ENCODE results near the gene VSX1.

VSX1 gene

DNA sequence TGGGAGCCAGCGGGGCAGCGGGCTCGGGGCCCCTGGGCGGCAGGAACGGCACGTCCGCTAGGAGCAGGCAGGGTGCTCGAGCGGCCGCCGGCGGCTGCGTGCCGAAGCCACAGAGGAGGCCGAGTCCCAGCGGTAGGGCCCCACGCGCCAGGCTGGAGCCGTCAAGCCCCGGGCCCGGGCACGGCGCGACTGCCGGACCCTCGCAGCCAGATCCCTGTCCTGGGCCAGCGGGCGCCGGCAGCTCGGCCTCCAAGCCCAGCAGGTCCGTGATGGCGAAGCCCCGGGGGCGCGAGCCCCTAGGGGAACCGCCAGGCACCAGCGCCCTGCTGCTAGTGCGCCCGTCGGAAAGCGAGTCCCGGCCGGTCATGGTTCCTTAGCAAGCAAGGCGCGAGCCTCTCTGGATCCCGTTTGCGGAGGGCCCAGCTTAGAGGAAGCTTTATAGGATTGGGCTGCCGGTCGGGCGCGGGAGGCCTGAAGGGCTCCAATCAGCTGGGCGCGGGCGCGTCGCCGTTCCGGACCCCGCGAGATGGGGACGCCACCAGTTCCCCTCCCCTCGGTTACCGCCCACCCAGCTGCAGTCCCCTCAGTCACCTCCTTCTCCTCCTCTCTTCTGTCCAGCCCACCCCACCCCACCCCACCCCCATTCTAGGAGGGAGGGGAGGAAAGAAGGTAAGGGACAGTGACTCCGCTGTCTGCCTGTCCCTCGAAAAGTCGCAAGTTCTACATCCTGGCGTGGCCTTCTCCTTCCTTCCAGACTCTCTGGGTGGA, at the start of gene VSX1:
VSX1 (minus strand) TSS at position 412 of the 768 bp plus-strand sequence; CDS start at position 367, 45 bp downstream.
- no peak for DNase-seq

DNA sequence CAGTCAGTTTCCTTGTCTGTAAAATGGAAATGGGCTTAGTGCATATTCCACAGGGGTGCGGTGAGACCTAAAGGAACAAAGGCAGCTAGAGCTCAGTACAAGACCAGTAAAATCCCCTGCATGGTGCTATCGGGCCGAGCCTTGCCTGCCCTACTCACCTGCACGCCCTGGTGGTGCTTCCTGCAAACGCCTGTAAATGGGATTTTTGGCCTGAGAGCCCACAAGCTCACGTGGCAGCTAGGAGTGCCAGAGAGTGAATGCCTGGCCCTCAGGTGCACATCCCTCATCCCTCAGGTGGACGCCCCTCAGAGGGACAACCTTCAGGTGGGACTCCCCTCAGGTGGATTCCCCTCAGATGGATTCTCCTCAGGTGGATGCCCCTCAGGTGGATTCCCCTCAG, 48.0 kb upstream of the VSX1 start:
- no peak for DNase-seq

DNA sequence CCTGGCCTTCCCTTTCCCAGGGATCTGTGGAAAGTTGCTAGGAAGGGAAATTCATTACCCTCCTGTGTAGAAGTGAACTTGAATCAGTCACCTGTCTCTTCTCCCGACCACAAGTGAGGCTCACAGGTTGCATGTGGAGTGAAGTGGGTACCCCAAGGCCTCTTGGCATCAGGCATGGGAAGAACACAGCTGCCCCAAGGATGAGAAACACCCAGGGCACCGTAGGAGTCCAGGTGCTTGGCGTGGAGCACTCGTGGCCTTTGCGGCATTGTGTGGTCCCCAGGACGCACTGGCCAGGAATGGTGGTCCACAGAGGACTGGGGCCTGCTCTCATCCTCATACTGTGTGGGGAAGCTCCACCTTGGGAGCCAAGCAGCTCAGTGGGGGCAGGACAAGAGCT, 47.5 kb upstream of the VSX1 start:
- DNase-seq: no peak

DNA sequence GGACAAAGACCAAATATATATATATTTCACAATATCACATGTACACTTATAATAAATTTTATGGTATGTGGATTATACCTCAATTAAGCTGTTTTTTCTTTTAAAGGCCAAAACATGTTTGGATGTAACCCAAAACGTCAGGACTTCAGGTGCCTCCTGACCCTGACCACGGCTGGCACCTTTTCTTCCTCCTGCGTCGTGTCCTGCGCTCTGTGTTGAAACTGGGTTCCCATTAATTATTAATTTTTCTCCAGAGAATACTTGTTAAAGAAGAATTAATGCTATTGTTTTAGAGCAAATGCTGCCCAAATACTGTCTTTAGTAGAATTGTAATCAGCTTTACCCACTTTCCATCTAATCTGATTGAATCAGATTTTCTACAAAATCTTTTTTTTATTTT, 46.7 kb upstream of the VSX1 start:
- no peak for DNase-seq

DNA sequence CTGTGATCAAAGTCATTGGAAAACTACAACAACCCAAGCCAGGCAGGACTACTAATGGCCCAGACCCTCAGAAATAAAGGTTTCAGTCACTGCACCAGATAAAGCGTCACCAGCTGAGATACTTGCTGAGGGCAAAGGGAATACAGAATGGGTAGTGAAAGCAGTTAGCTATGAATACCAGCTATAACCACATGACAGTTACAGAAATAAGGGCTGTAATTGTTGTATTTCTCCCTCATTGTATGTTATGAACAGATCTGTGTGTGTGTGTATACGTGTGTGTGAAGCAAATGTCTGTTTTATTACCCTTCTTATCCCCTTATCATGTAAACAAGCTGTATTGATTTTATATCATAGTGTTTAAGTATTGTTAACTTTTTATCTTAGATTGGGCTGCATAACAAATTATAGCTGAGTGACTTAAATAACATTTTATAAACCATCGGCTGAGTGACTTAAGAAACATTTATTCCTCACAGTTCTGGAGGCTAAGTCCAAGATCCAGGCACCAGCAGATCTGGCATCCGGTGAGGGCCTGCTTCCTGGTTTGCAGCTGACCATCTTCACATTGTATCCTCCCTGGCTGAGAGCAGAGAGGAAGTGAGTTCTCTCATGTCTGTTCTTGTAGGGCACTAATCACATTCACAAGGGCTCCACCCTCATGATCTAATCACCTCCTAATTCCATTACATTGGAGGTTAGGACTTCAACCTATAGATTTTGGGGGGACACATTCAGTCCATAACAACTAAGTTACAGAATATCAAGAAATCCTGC, 46.0 kb upstream of the VSX1 start:
- DNase-seq: peak; percentile 6

DNA sequence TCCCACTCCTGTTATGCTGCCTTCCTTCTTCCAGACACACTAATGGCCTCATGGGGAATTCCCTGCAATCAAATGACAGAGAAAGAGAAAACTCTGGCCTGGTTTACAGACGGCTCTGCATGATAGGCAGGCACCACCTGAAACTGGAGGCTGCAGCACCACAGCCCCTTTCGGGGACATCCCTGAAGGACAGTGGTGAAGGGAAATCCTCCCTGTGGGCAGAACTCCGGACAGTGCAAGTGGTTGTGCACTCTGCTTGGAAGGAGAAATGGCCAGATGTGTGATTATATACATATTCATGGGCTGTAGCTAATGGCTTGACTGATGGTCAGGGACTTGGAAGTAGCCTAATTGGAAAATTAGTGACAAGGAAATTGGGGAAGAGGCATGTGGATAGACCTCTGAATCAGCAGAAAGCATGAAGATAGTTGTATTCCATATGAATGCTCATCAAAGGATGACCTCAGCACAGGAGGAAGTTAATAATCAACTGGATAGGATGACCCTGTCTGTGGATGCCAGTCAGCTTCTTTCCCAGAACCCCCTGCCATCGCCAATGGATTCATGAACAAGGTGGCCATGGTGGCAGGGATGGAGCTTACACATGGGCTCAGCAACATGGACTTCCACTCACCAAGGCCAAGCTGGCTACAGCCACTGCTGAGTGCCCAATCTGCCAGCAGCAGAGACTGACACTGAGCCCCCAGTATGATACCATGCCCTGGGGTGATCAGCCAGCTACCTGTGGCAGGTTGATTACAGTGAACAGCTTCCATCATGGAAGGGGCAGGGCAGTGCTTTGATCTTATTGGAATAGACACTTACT, 44.5 kb upstream of the VSX1 start:
- no peak for DNase-seq

DNA sequence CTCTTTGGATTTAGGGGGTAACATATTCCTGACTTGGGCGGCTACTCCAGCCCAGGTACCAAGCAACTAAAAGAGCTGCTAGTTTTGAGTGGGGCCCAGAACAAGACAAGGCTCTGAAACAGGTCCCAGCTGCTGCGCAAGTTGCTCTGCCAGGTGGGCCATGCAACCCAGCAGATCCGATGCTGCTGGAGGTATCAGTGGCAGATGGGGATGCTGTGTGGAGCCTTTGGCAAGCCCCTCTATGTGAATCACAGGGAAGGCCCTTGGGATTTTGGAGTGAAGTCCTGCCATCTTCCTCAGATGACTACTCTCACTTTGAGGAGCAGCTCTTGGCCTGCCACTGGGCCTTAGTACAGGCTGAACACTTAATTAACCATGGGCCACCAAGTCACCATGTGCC, 43.7 kb upstream of the VSX1 start:
- no peak for DNase-seq

DNA sequence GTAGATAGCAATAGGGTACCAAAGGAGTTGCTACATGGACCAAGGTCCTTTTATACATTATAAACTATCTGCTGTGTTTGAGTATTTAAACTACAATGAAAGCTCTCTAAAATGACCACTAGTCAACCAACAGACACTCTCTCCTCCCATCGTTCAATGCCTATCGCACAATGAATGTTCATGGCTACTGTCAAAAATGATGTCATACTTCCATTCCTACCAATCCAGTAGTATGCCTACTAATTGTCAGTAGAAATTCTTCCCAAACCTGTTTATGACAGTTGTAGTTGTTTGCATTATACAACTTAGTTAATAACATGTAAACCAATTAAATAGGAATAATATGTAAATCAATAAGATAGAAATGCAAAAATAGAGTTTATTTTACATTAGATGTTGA, 39.0 kb upstream of the VSX1 start:
- no peak for DNase-seq

DNA sequence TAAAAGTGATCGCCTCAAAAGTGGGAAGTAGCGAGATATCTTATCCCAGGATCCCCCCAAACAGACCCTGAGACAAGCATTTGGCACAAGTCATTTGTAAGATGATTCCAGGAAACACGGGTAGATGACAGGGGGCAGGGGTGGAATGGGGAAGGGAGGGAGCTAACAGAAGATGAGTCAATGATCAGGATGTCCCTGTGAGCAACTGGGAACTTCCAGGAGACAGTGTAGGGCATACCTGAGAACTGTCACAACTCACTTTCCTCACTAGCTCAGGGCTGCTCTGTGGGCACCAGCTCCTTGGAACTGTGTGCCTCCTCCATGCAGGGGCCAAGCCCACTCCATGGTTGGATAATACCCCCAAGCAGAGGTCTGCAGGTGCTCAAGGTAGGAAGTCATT, 38.5 kb upstream of the VSX1 start:
- no peak for DNase-seq

DNA sequence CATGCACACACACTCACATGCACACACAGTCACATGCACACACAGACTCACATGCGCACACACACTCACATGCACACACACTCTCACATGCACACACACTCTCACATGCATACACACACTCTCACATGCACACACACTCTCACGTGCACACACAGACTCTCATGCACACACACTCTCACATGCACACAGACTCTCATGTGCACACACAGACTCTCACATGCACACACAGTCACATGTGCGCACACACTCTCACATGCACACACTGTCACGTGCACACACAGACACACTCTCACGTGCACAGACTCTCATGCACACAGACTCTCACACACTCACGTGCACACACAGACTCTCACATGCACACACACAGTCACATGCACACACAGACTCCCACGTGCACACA, 36.6 kb upstream of the VSX1 start:
- no peak for DNase-seq

DNA sequence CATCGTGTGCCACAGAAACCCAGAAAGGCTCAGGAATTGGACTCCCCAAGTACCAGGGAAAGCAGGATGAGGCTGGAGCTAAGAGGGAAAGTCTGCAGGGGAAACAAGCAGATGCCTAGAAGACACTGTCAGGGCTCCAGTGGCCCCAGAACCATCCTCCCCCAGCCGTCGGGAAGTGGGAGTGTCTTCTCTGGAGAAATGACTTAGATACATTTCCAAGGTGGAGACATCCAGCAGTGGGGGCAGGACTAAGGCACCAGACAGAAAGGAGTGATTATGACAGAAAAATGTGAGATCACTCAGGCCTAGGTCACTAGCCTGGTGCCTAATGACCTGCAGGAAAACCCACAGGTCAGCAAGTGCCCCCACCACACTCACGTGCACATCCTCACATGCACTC, 36.0 kb upstream of the VSX1 start:
- DNase-seq: no peak

DNA sequence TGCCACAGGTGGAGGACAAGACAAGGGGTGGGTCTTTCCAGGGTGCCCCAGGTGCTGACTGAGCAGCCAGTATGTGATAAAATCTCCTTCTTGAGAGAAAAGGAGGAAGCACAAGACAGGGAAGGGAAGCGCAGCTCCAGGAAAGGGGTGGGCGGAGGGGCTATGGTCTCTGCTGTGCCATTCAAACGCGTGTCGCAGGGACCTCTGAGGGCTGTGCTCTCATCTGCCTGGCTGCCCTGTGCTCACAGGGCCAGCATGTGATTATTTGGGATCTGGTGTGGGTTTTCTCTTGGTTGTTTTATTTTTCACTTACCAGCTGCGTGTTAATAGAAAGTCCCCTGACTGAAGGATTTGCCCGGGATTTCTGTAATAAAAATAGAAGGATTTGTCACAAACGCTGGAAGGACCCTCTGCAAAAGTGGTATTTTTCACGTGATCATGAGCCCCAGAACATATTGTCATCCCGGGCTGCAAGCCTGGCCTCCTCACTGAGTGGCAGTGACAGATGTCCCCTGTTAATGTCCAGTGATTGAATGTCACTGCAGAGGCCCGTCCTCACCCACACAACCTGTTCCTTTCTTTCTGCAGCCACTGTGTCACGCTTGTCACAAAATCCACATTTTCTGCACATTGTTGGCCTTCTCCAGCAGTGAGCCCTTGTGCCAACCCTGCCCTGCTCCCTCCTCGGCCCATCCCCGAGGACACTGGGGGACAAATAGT, 35.0 kb upstream of the VSX1 start:
- DNase-seq: no peak

DNA sequence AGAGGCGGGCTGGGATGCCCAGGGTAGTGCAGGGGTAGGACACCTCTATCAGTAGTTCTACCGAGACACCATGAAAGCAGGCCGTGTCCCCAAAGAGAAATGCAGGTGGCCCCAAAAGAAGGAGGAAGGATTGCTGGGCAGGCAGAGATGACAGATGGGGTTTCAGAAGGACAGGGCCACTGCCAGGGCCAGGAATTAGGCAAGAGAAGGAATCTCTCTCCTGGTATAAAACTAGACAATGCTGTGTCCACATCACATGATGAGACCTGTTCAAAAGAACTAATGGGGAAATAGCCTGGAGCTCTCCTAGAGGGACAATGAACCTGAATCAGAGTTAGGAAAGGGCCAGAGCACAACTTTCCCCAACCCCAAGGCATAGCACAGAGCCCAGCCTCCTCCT, 21.6 kb upstream of the VSX1 start:
- DNase-seq: no peak

DNA sequence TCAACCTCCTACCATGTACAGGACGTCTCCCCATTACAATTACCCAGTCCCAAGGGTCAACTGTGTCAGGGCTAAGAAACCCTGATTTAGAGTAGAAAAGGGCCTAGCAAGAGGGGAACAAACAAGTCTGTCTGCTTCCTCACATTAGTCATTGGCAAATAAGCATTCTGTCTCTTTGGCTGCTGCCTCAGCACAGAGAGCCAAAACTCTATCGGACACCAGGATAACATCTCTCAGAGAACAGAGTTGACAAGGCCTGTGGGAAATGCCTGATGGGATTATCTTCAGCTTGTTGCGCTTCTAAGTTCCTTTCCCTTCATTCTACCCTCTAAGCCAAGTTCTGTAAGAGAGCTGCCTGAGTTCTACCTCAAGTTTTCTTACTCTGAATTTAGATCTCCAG, 19.0 kb upstream of the VSX1 start:
- no peak for DNase-seq

DNA sequence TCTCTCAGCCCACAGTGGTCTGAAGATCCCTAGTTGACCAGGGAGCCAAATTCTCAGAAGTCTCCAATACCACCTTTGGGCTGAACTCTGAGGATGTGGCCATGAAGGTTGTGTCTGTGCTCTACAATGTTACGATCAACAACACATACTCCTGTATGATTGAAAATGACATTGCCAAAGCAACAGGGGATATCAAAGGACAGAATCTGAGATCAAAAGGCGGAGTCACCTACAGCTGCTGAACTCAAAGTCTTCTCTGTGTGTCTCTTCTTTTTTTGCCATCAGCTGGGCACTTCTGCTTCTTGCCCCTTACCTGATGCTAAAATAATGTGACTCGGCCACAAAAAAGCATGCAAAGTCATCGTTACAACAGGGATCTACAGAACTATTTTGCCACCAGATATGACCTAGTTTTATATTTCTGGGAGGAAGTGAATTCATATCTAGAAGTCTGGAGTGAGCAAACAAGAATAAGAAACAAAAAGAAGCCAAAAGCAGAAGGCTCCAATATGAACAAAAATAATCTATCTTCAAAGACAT, 17.7 kb upstream of the VSX1 start:
- DNase-seq: no peak

DNA sequence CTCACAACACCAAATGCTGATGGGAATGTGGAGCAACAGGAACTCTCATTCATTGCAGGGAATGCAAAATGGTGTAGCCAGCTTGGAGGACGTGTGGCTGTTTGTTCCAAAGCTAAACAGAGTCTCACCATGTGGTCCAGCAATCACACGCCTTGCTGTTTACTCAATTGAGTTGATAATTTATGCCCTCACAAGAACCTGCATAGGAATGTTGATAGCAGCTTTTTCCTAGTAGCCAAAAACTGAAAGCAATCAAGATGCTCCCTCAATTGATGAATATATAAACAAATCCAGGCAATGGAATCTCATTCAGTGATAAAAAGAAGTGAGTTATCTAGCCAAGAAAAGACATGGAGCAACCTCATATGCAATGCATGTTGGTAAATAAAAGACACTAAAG, 15.6 kb upstream of the VSX1 start:
- no peak for DNase-seq

DNA sequence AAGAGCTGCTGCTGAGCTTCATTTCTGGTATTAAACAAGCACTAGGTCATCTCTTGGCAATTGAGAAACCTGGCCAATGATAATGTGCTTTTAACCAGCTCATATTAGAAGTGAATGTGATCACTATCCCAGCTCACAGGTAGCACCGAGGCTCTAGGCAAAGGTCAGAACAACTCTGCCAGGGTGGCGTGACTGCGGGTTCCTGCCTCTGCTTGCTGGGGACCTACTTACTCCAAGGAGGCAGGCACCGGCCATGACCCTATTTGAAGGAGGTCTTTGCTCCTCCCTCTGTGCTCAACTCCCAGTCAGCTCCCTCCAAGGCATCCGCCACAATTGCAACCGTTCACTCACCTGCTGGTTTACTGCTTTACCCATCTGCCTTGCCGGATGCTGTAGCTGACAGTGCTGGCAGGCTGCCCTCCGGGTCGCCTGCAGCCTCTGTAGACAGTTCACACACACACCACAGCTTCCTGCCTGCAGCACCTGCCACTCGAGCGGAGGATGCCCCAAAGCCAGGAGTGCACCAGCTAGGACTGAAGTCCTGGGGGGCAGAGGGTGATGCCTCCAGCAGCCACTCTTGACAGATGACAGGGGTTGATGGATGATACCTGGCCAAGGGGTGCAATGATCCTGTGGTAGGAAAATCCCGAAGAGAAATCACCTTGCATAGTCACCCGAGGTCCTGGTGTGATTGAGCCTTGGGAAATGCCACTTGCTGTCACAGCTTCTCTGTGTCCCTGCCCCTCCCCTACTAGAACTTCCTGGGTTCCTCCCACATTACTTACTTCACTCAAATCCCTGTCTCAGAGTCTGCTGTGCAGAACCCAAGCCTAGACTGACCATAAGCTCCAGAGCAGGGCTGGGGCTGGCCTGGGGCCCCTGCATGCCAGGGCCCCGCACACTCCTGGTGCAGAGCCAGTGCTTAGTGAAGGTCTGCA, 8.8 kb upstream of the VSX1 start:
- DNase-seq: no peak

DNA sequence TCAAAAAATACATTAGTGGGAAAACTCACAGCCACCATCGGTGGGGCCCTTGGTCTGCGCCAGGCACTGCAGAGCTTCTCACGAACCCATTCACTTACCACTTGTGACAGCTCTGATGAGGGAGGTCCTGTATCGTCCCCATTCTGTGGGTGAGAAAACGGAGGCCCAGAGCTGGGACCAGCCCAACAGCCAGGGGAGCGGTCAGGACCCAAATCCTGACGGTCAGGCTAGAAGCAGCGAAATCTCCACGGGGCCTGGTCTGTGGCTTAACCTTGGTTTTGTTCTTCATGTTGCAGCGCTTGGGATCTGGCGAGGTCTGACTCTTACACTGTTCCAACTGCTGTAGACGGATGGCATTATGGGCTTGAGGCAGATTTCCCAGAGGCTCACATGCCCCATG, 7.7 kb upstream of the VSX1 start:
- no peak for DNase-seq

DNA sequence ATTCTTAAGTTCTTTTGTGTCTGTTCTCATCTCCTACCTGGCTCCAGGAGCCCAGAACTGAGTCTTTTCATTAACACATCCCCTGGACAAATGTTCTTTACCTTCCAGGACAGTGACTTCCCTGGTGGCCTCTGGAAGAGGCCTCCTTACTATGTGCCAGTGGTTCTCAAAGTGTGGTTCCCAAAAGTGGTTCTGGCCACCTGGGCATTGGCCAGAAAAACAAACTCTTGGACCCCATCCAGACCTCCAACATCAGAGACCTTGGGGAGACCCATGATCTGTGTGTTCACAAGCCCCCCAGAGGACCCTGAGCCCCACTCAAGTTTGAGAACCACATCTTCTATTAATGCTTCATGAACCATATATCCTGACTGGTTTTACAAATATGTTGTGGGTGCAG, 7.2 kb upstream of the VSX1 start:
- no peak for DNase-seq

DNA sequence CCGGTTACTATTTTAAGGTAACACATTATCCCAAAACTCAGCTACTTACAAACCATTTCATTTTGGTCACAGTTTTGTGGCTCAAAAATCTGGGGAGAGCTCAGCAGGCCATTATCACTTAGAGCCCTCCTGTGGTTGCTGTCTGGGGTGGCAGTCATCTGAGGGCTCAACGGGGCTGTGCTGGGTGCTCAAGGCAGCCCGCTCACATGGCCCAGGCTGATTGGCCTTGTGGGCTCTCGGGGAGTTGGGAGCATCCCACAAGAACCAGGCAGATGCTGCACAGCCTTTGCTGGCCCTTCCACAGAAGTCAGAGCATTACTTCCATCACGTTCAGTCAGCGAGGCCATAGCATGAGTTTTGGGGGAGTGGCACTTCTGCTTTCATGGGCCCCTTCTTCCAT, 6.3 kb upstream of the VSX1 start:
- no peak for DNase-seq

DNA sequence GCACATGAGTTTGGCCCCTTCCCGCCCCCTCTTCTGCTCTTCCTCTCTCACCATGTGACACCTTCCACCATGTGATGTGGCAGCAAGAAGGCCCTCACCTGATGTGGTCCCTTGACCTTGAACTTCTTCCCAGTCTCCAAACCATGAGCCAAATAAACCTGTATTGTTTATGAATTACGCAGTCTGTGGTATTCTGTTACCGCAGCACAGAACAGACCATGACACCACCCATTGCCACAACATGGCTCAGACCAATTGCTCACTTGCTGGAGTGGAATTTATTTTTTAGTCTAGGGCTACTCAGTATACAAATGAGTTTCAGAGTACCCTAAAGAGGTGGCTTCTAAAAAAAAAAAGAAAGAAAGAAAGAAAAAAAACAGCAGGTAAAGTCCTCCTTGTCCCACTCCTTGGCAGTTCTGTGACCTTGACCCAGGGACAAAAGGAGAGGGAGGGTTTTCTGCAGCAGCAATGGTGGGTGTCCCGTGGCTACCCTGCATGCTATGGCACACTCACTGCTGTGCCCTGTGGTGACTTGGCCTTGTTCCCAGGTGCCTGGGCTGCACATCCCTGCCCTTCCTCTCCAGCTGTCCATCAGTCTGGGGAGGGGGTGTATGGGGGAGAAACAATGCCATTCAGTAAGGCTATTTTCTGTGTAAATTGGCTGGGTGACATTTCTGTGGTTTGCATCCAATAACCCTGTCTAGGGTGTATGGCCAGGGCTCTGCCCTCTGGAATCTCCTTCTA, 5.4 kb upstream of the VSX1 start:
- DNase-seq: no peak
